Ascending aorta (tissue), 2 donors: ENCODE results near the gene TECPR2. TPM values are rescaled to one million over a fixed set of nuclear protein-coding genes. Genes with fewer than 3 reads are reported as not detected.

Experiments
- DNase-seq, 2 donors: peaks; one replicate each; pipeline ENCODE4 v3.0.0-alpha.2; 2019; ENCODE audit warnings: low spot score in 2 of 2
- H3K27ac ChIP-seq, 2 donors: fragments of 200-600 bp; sonication (generic); one replicate each; pipeline ENCODE4 v1.5.1; 2016 to 2017; ENCODE audit warnings: mild to moderate bottlenecking in 1 of 2
- H3K27me3 ChIP-seq: fragments of 200-600 bp; sonication (generic); one replicate; pipeline ENCODE4 v1.5.1; 2017
- H3K36me3 ChIP-seq, 2 donors: fragments of 200-600 bp; sonication (generic); one replicate each; pipeline ENCODE4 v1.5.1; 2016
- H3K4me1 ChIP-seq, 2 donors: fragments of 200-600 bp; sonication (generic); one replicate each; pipeline ENCODE4 v1.5.1; 2016 to 2017; ENCODE audit warnings: mild to moderate bottlenecking in 1 of 2
- H3K4me3 ChIP-seq, 2 donors: fragments of 200-600 bp; sonication (generic); one replicate each; pipeline ENCODE4 v1.5.1; 2016 to 2017; ENCODE audit warnings: mild to moderate bottlenecking in 1 of 2
- H3K9me3 ChIP-seq, 2 donors: fragments of 200-600 bp; sonication (generic); one replicate each; pipeline ENCODE4 v1.5.1; 2016
- CTCF ChIP-seq, 3 experiments: fragments of 200-600 bp in 2 of 3; fragments of 450-650 bp in 1 of 3; sonication (generic) in 2 of 3; IDR thresholded peaks; one replicate each; pipeline ENCODE4 v1.5.1; 2016 to 2019; ENCODE audit warnings: antibody characterized with exemption in 3 of 3, mild to moderate bottlenecking in 1 of 3, moderate library complexity in 1 of 3
- intact Hi-C: fragments of 100-400 bp; cut with DNase I; formaldehyde crosslinking; loops from one replicate; pipeline ENCODE4 v1.15.1; 2023
- total RNA-seq: library from RNA; depleted of rRNA; stranded (reverse); fragments of >200 nt; gene quantifications from one replicate; pipeline ENCODE4 v1.1.0, GENCODE V29; 2016

Gene TECPR2
- total RNA-seq, 1 donor from 2014 or later = 27.0 TPM

GRCh38 chr14:102330806-102331205 lies 31.9 kb upstream of the TECPR2 start:
- TF ChIP-seq CTCF (IDR thresholded peaks at IDR 0.05) = no peak
- Histone ChIP-seq H3K4me3 (no peak overlapping the region), H3K27me3 (no peaks in the 10 kb centered on the region), H3K36me3 (peaks cover 10 to 34% of the 10 kb centered on the region in 2 donors), H3K9me3 (no peaks in the 10 kb centered on the region), H3K4me1 (no peaks in the 10 kb centered on the region), H3K27ac (no peak overlapping the region)
- DNase-seq = no peak
- intact Hi-C loops = no loop called here

GRCh38 chr14:102333390-102333789 lies 29.4 kb upstream of the TECPR2 start:
- intact Hi-C loops = no loop called here
- no peaks in the 10 kb centered on the region for H3K4me1 ChIP-seq
- H3K36me3 ChIP-seq = peaks cover 10 to 43% of the 10 kb centered on the region in 2 donors
- no peak for DNase-seq
- H3K9me3 ChIP-seq = no peaks in the 10 kb centered on the region
- TF ChIP-seq CTCF (IDR thresholded peaks at IDR 0.05) = no peak
- no peaks in the 10 kb centered on the region for H3K27me3 ChIP-seq
- H3K27ac ChIP-seq = no peak overlapping the region
- H3K4me3 ChIP-seq = no peak overlapping the region

GRCh38 chr14:102333795-102334705 lies 28.7 kb upstream of the TECPR2 start:
- intact Hi-C loops = no loop called here
- H3K36me3 ChIP-seq = peaks cover 14 to 49% of the 10 kb centered on the region in 2 donors

GRCh38 chr14:102335163-102335562 lies 27.6 kb upstream of the TECPR2 start:
- peaks cover 15 to 53% of the 10 kb centered on the region in 2 donors for H3K36me3 ChIP-seq
- TF ChIP-seq CTCF (IDR thresholded peaks at IDR 0.05) = no peak
- H3K27ac ChIP-seq = no peak overlapping the region
- no peaks in the 10 kb centered on the region for H3K4me1 ChIP-seq
- H3K4me3 ChIP-seq = no peak overlapping the region
- no peaks in the 10 kb centered on the region for H3K9me3 ChIP-seq
- intact Hi-C loops = no loop called here
- no peaks in the 10 kb centered on the region for H3K27me3 ChIP-seq
- no peak for DNase-seq

More at GRCh38 chr14:102333795-102334705, 28.7 kb upstream of the TECPR2 start:
- TF ChIP-seq CTCF (IDR thresholded peaks at IDR 0.05) = no peak
- H3K4me3 ChIP-seq = no peak overlapping the region
- H3K4me1 ChIP-seq = no peaks in the 10 kb centered on the region
- H3K27ac ChIP-seq = no peak overlapping the region
- H3K9me3 ChIP-seq = no peaks in the 10 kb centered on the region
- no peak for DNase-seq
- no peaks in the 10 kb centered on the region for H3K27me3 ChIP-seq

GRCh38 chr14:102338724-102339123 lies 24.0 kb upstream of the TECPR2 start:
- Histone ChIP-seq H3K4me3 (no peak overlapping the region), H3K27ac (no peak overlapping the region), H3K27me3 (no peaks in the 10 kb centered on the region), H3K4me1 (no peaks in the 10 kb centered on the region), H3K9me3 (no peaks in the 10 kb centered on the region), H3K36me3 (peaks cover 28 to 71% of the 10 kb centered on the region in 2 donors)
- TF ChIP-seq CTCF (IDR thresholded peaks at IDR 0.05) = no peak
- intact Hi-C loops = no loop called here
- no peak for DNase-seq
